Activated T-cell treated with anti-CD3 and anti-CD28 coated beads, Interleukin-2, amount 50 U/mL, for 48 hours (primary cell): ENCODE data around the gene LRFN2.

Experiments
- DNase-seq, 2 experiments: peaks; one replicate each; pipeline ENCODE4 v3.0.0-alpha.2; 2020

LRFN2 gene

GRCh38 chr6:40425192-40425919 is 161.8 kb downstream of the LRFN2 start:
- DNase-seq, result no peak

GRCh38 chr6:40422046-40422445 is 165.1 kb downstream of the LRFN2 start:
- DNase-seq, result no peak

GRCh38 chr6:40419946-40420728 is 167.0 kb downstream of the LRFN2 start:
- no peak for DNase-seq

DNA sequence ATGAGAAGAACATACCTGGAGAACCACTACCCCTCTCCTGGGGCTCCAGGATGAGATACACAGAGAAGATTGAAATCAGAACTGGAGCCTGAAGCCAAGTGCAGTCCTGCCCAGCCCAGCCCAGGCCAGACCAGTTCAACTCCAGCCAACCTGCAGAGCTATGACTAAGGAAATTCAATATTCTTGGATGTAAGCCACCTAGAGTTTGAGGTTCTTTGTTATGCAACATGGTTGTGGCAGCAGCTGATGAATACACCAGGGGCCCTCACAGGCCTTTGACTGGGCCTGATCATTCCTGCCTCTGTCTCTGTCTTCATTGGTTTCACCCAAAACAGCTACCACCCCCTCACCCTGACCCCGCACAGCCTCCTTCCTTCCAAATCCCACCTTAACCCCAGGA is 167.8 kb downstream of the LRFN2 start:
- DNase-seq, result no peak

DNA sequence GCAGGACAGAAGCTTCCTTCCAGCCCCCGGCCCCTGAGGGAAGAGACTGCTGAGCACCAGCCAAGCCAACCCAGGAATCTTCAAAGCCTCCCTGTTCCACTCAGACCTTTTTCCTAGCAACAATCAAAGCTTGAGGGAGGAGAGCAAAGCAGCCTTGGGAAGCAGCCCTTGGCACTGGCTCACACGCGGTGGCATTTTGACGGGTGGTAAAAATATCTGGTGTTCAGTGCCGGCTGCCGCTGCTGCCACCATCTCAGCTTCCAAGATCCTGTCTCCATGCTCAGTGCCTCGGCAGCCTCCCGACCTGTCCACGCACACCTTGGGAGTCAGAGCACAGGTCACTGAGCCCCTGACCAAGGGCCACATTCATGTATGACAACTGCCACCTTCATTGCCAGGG is 170.1 kb downstream of the LRFN2 start:
- no peak for DNase-seq

DNA sequence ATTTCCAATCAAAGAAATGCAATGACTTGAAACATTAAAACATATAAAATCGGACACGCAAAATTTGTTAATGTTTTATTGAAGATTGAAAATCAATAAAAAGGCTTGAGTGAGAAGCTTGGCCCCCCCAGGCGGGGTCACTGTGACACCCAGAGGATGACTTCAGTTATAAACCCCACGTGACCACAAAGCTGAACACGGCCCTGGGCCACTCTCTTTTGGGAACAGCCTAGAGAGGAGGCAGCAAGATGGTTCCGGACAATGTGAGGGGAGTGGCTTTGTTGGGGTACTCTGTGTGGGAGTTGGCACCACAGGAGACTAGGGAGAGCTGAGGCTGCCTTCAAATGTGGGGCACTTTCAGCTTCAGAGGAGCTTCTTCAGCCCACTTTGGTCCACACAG is 172.5 kb downstream of the LRFN2 start:
- no peak for DNase-seq

GRCh38 chr6:40413239-40413638 is 173.9 kb downstream of the LRFN2 start:
- no peak for DNase-seq

- no peak for DNase-seq
Observed at GRCh38 chr6:40411881-40412280, 175.3 kb downstream of the LRFN2 start.

GRCh38 chr6:40410821-40411220 is 176.3 kb downstream of the LRFN2 start:
- DNase-seq, result no peak

DNA sequence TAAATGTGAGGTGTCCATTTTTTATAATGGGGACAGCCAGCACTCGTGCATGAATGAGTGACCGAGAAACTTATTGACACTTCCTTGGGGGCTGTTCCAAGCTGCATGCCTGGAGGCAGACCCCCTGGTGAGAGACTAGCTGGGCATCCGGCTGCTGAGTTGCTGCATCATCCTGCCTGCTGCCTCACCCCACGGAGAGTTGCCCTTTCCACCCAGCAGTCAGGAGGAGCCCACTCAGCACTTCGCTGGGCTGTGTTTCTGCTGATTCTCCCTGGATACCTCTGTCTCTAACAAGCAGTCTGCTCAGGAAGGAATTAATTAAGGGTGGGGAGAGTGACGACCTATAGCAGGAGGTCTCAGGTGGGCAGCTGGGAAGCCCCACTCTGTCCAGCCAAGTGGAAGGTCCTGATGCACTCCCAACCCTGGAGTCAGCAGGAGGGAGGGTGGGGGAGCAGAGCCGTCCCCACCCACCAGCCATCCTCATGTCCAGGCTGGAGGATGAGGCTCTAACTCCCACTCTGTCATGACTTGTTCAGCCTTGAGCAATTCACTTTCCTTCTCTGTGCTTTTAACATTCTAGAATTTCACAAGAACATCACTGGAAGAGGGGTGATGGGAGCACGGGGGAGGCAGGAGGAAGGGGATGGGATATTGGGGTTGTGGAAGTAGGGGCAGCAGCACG is 177.3 kb downstream of the LRFN2 start:
- no peak for DNase-seq

GRCh38 chr6:40408786-40409542 is 178.2 kb downstream of the LRFN2 start:
- DNase-seq, result no peak

GRCh38 chr6:40407239-40407638 is 179.9 kb downstream of the LRFN2 start:
- no peak for DNase-seq

DNA sequence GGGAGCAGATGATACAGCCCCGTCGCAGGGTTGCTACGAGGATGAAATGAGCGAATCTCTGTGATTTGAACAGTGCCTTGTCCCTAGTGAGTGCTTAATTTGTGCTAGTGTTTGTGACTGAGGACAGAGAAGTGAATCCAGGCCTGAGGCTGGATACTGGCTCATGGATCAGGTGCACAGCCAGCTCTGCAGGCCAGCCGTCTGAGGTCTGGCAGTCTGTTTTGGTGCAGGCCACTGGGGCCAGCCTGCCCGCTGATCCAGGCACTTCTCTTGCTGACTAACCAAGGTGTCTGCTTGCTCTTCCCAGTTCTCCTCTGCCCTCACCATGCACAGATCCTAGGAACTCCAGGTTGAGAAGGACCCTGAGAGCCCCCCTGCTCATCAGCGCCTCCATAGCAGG is 181.0 kb downstream of the LRFN2 start:
- no peak for DNase-seq

DNA sequence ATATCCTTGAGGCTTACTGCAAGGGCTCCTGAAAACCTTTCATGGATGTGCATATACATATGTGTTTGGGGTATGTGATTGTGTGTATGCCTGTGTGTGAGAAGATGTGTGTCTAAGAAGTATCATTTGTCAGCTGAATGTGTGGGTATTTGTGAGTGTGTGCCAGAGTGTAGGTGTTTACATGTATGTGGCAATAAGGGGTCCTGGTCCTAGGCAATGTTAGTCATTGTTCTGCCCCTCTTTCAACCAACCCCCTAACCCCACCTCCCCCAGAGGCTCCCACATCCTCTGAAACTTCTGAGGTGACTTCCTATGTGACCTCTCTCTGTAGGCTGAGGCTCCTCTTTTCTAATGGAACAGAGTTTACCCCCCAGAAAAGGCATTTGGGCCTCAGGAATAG is 186.4 kb downstream of the LRFN2 start:
- DNase-seq, result no peak

DNA sequence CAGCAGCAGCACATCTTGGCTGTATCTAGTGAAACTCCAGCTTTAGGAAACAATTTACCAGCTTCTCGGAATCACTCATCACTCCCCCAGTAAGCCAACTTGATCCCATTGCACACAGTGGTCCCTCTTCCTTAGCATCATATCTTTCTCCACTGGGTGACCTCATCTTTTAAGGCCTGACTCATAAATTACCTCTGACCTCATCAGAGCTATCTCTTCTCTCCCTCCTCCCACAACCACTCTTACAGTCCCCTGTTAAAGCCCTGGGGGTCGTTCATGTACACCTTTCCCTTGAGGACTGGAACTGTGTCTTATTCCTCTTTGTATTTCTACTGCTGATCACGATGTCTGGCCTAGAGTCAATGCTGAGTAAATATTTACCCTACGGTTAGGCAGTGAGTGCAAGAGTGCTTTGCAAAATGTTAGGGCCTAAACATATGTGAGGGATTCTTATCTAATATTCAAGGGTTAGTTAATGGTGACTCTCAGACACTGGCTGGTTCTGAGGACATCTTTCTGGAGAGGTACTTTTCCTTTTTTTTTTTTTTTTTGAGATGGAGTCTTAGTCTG is 187.2 kb downstream of the LRFN2 start:
- DNase-seq, result no peak

DNA sequence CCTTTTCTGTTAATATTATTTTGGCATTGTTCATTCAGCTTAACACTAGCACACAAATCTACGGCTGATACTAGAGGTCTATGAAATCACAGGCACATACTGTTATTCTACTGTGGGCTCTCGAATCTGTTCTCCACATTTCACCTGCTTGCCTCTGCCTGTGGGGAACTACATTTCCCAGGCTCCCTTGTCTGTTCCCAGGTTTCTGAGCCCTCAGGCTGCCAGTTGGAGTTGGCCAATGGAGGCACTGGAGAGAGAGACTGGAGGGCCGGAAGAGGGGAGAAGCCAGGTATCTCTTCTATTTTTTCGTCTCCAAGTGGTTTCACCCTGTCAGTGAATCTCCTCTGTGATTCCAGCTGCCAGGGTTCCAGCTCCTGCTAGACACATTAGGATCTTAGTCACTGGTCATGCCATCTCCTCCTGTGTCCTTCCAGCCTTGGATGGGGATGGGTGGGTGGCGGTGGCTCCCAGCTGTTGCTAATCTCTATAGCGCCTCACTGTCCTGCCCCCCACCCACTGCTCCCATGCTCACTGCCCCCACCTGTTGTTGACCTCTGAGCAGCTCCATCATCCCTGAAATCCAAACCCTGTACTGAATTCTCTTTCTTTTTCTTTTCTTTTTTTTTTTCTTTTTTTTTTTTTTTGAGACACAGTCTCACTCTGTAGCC is 188.2 kb downstream of the LRFN2 start:
- DNase-seq, result no peak

GRCh38 chr6:40398034-40398691 is 189.0 kb downstream of the LRFN2 start:
- DNase-seq, result no peak

DNA sequence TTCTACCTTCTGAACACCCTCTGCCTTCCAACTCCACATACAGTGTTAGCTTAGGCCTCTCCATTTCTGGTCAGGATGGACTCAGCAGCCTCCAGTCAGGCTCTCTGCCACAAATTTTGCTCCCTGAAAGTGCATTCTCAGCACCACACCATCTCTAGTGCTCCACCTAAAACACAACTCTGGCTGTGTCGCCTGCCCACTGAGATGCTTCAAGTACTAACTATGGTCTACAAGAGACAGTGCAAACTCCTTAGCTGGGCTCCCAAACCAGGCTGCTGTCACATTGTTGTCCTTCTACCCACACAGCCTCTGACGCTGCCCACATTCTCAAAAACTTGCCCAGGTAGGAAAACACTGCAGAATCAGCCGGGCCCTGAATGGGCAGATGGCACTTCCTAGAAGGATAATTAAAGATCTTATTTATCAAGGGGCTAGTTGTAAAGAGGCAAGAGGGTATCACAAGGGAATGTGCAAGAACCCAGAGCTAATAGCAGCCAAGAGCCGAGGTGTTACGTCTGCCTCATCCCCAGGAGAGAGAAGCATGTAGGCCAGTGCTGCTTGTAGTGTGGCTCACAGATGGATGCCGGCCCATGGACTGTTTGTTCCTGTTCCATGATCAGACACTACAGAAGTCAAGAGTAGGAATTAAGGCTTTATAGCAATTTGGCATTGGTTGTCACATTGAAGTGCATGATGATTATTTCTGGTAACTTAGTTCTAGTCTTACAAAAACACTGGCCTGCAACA is 189.7 kb downstream of the LRFN2 start:
- no peak for DNase-seq

- DNase-seq, result no peak
Observed at GRCh38 chr6:40395698-40396076, 191.5 kb downstream of the LRFN2 start.

DNA sequence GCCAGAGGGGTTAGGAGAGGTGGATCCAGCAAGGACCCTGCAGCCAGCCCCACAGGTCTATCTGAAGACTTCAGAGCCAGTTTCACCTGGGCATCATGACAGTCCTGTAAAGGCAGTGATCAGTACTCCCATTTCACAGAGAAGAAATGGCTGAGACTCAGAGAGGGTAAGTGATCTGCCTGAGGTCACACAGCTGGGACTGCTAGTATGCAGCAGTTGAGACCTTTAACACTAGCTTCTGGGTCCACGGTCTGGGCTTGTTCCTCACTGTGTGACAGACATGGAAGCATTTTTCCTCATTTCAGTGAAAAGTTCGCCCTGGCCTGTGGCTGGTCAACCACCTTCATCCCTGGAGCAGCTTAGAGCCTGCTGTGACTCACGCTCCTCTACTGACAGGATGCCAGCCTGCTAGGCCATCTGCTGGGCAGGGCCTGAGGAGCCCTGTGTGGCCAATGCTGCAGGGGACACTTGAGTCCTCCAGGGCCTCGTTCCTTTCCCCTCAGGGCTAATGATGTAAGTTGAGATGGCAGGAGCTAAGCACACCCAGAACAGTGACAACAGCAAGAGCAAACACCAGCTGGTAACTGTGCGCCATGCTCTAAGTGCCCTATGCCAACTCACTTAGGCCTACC is 192.0 kb downstream of the LRFN2 start:
- DNase-seq, result no peak
